Aorta (tissue), 5 donors: ENCODE data around the gene TMEM248. TPM values are rescaled to one million over a fixed set of nuclear protein-coding genes. Genes with fewer than 3 reads are reported as not detected.

ENCODE experiments used
- ATAC-seq: fragments of 200-7000 bp; cut with Tn5 transposase; one replicate; pipeline ENCODE4 v1.9.1; 2022; ENCODE audit warnings: moderate library complexity; ENCODE audit not compliant: low FRiP score
- DNase-seq, 2 donors: peaks; one replicate each; pipeline ENCODE4 v3.0.0-alpha.2; 2020
- H3K27ac ChIP-seq, 2 donors: one replicate each; pipeline ENCODE4 v1.5.1; 2013; ENCODE audit warnings: low read length in 2 of 2, mild to moderate bottlenecking in 2 of 2, moderate library complexity in 2 of 2, control low read depth in 1 of 2, inconsistent platforms in 1 of 2, low read depth in 1 of 2
- H3K27me3 ChIP-seq, 2 donors: one replicate each; pipeline ENCODE4 v1.6.1; 2013; ENCODE audit warnings: control low read depth in 1 of 2, low read length in 1 of 2, mild to moderate bottlenecking in 1 of 2, moderate library complexity in 1 of 2; ENCODE audit not compliant: insufficient read depth in 2 of 2, control insufficient read depth in 1 of 2
- H3K36me3 ChIP-seq, 2 donors: one replicate each; pipeline ENCODE4 v1.6.1; 2013; ENCODE audit warnings: control low read depth in 1 of 2, low read length in 1 of 2, mild to moderate bottlenecking in 1 of 2; ENCODE audit not compliant: insufficient read depth in 2 of 2, control insufficient read depth in 1 of 2
- H3K4me1 ChIP-seq, 2 donors: one replicate each; pipeline ENCODE4 v1.6.1; 2013; ENCODE audit warnings: low read length in 2 of 2, control low read depth in 1 of 2, mild to moderate bottlenecking in 1 of 2, moderate library complexity in 1 of 2; ENCODE audit not compliant: insufficient read depth in 2 of 2, control insufficient read depth in 1 of 2
- H3K4me3 ChIP-seq, 2 donors: one replicate each; pipeline ENCODE4 v1.5.1; 2013; ENCODE audit warnings: low read length in 2 of 2, control low read depth in 1 of 2, mild to moderate bottlenecking in 1 of 2
- H3K9me3 ChIP-seq: one replicate; pipeline ENCODE4 v1.6.1; 2013; ENCODE audit warnings: mild to moderate bottlenecking, low read length; ENCODE audit not compliant: control insufficient read depth
- WGBS, 2 donors: extraction: QIAGEN DNeasy Blood & Tissue Kit; methylation state at CpG; one replicate each; pipeline ENCODE4 v1.1.7; 2013; 5-methylcytosine and 5-hydroxymethylcytosine counted together
- intact Hi-C, 2 donors: fragments of 100-400 bp; cut with DNase I; formaldehyde crosslinking; loops; one replicate each; pipeline versions ENCODE4 v1.14.2 to v1.15.0; 2022
- polyA plus RNA-seq, 2 donors: library from polyadenylated mRNA; stranded (reverse); fragments of 200-250 nt; gene quantifications; one replicate each; pipeline ENCODE4 v1.2.3, GENCODE V29; 2013
- total RNA-seq, 2 donors: library from RNA; stranded (reverse); fragmentation: NEBNext Ultra II Directional; extraction: Animal tissue kit (Norgen Biotek cat#: 25700); gene quantifications; one replicate each; pipeline ENCODE4 v1.2.1, GENCODE V29; 2021
- donor health status: healthy with polysubstance abuse.
- donor health status: Bipolar disorder and iron deficiency.
- donor health status: DM: no; HTN: no; CAD: no.
- donor health status: DM: no; HTN: no; CAD: no.
- donor health status: DM: yes; HTN: yes; CAD: no.

Gene TMEM248
- total and polyA plus RNA-seq, 4 donors: 24.2 to 101 (median 63.3) TPM

DNA sequence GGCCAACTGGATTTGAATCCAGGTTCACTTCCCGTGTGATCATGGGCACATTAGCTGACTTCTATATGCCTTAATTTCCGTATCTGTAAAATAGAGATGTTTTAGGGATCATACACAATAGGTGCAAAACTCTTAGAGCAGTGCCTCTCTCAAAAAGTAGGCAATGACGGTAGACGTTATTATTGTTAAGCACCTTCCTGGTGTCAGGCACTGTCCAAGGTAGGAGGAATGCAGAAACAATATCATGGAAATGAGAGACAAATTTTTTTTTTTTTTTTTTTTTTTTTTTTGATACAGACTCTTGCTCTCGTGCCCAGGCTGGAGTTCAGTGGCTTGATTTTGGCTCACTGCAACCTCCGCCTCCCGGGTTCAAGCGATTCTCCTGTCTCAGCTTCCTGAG, 8.1 kb downstream of the TMEM248 start:
- no peak overlapping the region for H3K4me3 ChIP-seq
- no peak for DNase-seq
- ATAC-seq: no peak
- no peaks in the 10 kb centered on the region for H3K9me3 ChIP-seq
- H3K27me3 ChIP-seq: no peaks in the 10 kb centered on the region
- no peak overlapping the region for H3K27ac ChIP-seq
- no peaks in the 10 kb centered on the region for H3K36me3 ChIP-seq
- 83 to 84% methylated on average over 8 of the region's 8 CpGs for WGBS, 2 donors
- H3K4me1 ChIP-seq: peaks cover 0 to 12% of the 10 kb centered on the region in 2 donors
- intact Hi-C loops: no loop called here

DNA sequence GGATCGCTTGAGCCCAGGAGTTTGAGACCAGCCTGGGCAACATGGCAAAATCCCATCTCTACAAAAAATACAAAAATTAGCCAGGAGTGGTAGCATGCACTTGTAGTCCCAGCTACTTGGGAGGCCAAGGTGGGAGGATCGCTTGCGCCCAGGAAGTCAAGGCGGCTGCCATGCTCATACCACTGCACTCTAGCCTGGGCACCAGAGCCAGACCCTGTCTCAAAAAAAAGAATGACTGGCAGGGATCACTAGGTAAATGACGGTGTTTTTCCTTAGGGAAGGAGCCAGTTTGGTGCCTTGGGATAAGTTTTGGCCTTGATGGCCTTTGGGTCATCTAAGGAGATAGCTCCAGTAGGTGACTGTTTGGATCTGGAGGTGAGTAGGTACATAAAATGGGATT, 8.9 kb downstream of the TMEM248 start:
- H3K36me3 ChIP-seq: no peaks in the 10 kb centered on the region
- peaks cover 0 to 11% of the 10 kb centered on the region in 2 donors for H3K4me1 ChIP-seq
- WGBS, 2 donors: 91 to 92% methylated on average over 5 of the region's 5 CpGs
- DNase-seq: no peak
- H3K27me3 ChIP-seq: no peaks in the 10 kb centered on the region
- H3K27ac ChIP-seq: no peak overlapping the region
- no peaks in the 10 kb centered on the region for H3K9me3 ChIP-seq
- intact Hi-C loops: no loop called here
- no peak for ATAC-seq
- no peak overlapping the region for H3K4me3 ChIP-seq

GRCh38 chr7:66930341-66930740, 9.3 kb downstream of the TMEM248 start:
- Histone ChIP-seq H3K27me3 (no peaks in the 10 kb centered on the region), H3K4me3 (no peak overlapping the region), H3K4me1 (peaks cover 0 to 7% of the 10 kb centered on the region in 2 donors), H3K9me3 (no peaks in the 10 kb centered on the region), H3K27ac (no peak overlapping the region), H3K36me3 (no peaks in the 10 kb centered on the region)
- intact Hi-C loops: no loop called here
- ATAC-seq (no peak), DNase-seq (no peak)
- WGBS, 2 donors: 65% methylated on average over 5 of the region's 5 CpGs

DNA sequence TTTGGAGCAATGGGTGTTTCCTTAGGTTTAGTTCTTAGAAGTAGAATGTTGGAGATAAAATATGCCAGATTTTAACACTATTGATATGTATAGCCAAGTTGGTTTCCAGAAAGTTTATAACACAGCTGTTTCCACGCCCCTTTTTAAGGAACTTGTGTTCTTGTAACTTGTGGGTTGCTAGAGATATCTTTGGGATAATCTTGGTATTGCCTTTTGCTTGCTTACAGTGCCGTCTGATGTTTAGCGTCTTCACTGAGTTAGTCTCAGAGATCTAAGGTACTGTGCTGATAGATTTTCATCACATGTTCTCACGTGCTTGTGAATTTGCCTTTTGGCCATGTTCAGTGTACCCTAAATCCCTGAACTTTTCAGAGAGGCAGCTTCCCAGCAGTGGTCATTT, 12.4 kb downstream of the TMEM248 start:
- Histone ChIP-seq H3K4me3 (no peak overlapping the region), H3K4me1 (peaks cover 0 to 5% of the 10 kb centered on the region in 2 donors), H3K9me3 (no peaks in the 10 kb centered on the region), H3K27me3 (no peaks in the 10 kb centered on the region), H3K36me3 (no peaks in the 10 kb centered on the region), H3K27ac (no peak overlapping the region)
- WGBS, 2 donors: 13 to 22% methylated on average over 4 of the region's 4 CpGs
- no peak for DNase-seq
- intact Hi-C loops: no loop called here
- ATAC-seq: no peak

DNA sequence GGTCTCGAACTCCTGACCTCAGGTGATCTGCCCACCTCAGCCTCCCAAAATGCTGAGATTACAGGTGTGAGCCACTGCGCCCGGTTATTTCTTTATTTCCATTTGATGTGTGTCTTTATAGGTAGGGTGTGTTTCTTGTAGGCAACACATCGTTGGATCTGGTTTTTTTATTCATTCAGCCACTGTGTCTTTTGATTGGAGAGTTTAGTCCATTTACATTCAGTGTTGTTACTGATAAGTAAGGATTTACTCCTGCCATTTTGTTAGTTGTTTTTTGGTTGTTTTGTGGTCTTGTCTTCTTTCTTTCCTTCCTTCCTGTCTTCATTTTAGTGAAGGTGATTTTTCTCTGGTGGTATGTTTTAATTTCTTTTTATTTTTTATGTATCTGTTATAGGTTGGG, 16.9 kb downstream of the TMEM248 start:
- Histone ChIP-seq H3K36me3 (no peaks in the 10 kb centered on the region), H3K4me1 (peaks cover 0 to 3% of the 10 kb centered on the region in 2 donors), H3K9me3 (no peaks in the 10 kb centered on the region), H3K27ac (no peak overlapping the region), H3K4me3 (no peak overlapping the region), H3K27me3 (no peaks in the 10 kb centered on the region)
- DNase-seq (no peak), ATAC-seq (no peak)
- intact Hi-C loops: no loop called here
- 97 to 98% methylated on average over 4 of the region's 4 CpGs for WGBS, 2 donors

DNA sequence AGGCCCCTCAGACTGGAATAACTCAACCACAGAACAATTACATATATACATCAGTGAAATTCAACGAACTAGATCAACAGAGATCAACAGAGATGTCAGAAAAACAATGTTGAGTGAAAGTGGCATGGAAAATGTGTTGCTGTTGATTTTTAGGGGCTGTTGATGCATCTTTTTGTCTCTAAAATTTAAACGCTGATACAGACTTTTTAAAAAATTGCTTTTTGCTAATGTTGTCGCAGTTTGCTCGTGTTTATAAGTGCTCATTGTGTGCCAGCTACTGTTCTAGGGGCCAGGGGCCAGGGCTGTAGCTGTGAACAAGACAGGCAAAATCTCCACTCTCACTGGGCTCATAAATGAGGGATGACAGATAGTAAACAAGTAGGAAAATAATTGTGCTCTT, 18.3 kb downstream of the TMEM248 start:
- no peak overlapping the region for H3K4me3 ChIP-seq
- no peaks in the 10 kb centered on the region for H3K27me3 ChIP-seq
- no peak overlapping the region for H3K27ac ChIP-seq
- 93% methylated on average over 4 of the region's 4 CpGs for WGBS, 2 donors
- intact Hi-C loops: no loop called here
- peaks cover 0 to 2% of the 10 kb centered on the region in 2 donors for H3K36me3 ChIP-seq
- DNase-seq: no peak
- ATAC-seq: no peak
- no peaks in the 10 kb centered on the region for H3K4me1 ChIP-seq
- no peaks in the 10 kb centered on the region for H3K9me3 ChIP-seq

DNA sequence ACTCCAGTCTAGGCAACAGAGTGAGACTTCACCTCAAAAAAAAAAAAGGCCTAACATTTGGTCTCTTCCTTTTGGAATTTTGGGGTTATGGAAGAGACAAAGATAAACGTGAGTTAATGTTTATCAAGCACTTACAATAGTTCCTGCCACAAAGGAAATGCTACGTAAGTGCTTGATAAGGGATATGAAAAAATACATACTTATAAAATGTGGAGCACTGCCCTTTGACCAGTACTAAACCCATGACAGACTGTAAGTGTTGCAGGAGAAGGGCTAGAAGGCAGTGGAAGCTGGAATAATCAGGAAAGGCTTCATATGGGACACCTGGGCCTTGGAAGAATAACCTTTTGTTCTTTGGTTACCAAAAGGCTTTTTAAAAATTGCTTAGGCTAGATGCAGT, 25.5 kb downstream of the TMEM248 start:
- intact Hi-C loops: no loop called here
- H3K4me1 ChIP-seq: no peaks in the 10 kb centered on the region
- no peak overlapping the region for H3K4me3 ChIP-seq
- WGBS, 2 donors: 31 to 44% methylated on average over 2 of the region's 2 CpGs
- no peak for DNase-seq
- H3K27me3 ChIP-seq: no peaks in the 10 kb centered on the region
- H3K9me3 ChIP-seq: no peaks in the 10 kb centered on the region
- ATAC-seq: no peak
- no peak overlapping the region for H3K27ac ChIP-seq
- H3K36me3 ChIP-seq: peaks cover 10 to 11% of the 10 kb centered on the region in 2 donors

DNA sequence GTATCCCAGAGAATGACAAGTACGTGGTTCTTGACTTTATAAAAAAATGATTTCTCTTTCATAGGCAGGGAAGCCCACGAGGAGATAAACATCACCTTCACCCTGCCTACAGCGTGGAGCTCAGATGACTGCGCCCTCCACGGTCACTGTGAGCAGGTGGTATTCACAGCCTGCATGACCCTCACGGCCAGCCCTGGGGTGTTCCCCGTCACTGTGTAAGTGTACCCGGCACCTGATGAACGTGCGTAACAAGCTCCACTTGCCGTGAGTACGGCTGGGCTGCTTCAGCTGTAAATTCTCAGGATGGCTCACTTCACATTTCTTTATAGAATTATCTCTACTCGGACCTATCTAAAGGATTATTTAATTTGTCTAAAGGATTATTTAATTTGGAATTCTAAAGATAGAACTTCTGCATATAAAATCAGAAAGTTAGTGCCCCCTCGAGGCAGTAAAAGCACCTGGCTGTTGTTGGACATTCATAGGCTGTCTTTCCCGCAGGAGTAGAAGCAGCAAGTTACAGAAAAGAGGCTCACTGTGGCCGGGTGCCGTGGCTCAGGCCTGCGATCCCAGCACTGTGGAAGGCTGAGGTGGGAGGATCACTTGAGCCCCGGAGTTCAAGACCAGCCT, 27.6 kb downstream of the TMEM248 start:
- H3K9me3 ChIP-seq: no peaks in the 10 kb centered on the region
- WGBS, 2 donors: 90 to 91% methylated on average over 19 of the region's 19 CpGs
- H3K4me1 ChIP-seq: no peaks in the 10 kb centered on the region
- no peak overlapping the region for H3K27ac ChIP-seq
- intact Hi-C loops: no loop called here
- DNase-seq (no peak), ATAC-seq (no peak)
- no peak overlapping the region for H3K4me3 ChIP-seq
- no peaks in the 10 kb centered on the region for H3K27me3 ChIP-seq
- H3K36me3 ChIP-seq: peaks cover 13 to 15% of the 10 kb centered on the region in 2 donors

DNA sequence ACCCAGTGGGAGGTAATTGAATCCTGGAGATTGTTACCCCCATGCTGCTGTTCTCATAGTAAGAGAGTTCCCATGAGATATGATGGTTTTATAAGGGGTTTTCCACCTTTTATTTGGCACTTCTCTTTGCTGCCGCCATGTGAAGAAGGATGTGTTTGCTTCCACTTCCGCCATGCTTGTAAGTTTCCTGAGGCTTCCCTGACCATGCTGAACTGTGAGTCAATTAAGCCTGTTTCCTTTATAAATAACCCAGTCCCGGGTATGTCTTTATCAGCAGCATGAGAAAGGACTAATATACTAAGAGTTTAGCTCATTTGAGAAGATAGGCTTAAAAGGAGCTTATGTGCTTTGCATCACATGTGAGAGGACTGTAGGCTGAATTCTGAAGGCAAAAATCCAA, 29.3 kb downstream of the TMEM248 start:
- 74 to 76% methylated on average over 3 of the region's 3 CpGs for WGBS, 2 donors
- DNase-seq: no peak
- no peaks in the 10 kb centered on the region for H3K4me1 ChIP-seq
- H3K9me3 ChIP-seq: no peaks in the 10 kb centered on the region
- no peak for ATAC-seq
- H3K4me3 ChIP-seq: no peak overlapping the region
- peaks cover 9 to 17% of the 10 kb centered on the region in 2 donors for H3K36me3 ChIP-seq
- intact Hi-C loops: no loop called here
- H3K27me3 ChIP-seq: no peaks in the 10 kb centered on the region
- no peak overlapping the region for H3K27ac ChIP-seq
